ENCODE measurements around the gene GRAMD2B. TPM values are rescaled to one million over a fixed set of nuclear protein-coding genes. Genes with fewer than 3 reads are reported as not detected.
"Not testable (repeated sequence)": the region's sequence is repeated elsewhere in the genome, so short reads cannot be mapped to it uniquely, and the experiment has no call there.

GRAMD2B gene
- total RNA-seq, 1 donor from 2014 or later: 12.3 TPM

GRCh38 chr5:126448720-126449119, 25.5 kb downstream of the GRAMD2B start:
- DNase-seq (ENCODE audit: extremely low read depth, low read depth, low spot score): no peak

- no peak for DNase-seq (ENCODE audit: extremely low read depth, low read depth, low spot score)
Observed at GRCh38 chr5:126449751-126450271, 26.6 kb downstream of the GRAMD2B start.

- no peak for DNase-seq (ENCODE audit: extremely low read depth, low read depth, low spot score)
Observed at GRCh38 chr5:126450346-126450745, 27.1 kb downstream of the GRAMD2B start.

GRCh38 chr5:126450907-126451306, 27.7 kb downstream of the GRAMD2B start:
- DNase-seq (ENCODE audit: extremely low read depth, low read depth, low spot score): no peak

GRCh38 chr5:126452477-126452876, 29.3 kb downstream of the GRAMD2B start:
- DNase-seq (ENCODE audit: extremely low read depth, low read depth, low spot score): no peak

GRCh38 chr5:126454081-126454480, 30.9 kb downstream of the GRAMD2B start:
- no peak for DNase-seq (ENCODE audit: extremely low read depth, low read depth, low spot score)

GRCh38 chr5:126454535-126454934, 31.3 kb downstream of the GRAMD2B start:
- DNase-seq (ENCODE audit: extremely low read depth, low read depth, low spot score): no peak

- DNase-seq (ENCODE audit: extremely low read depth, low read depth, low spot score): no peak
Observed at GRCh38 chr5:126455264-126455663, 32.1 kb downstream of the GRAMD2B start.

- DNase-seq (ENCODE audit: extremely low read depth, low read depth, low spot score): no peak
Observed at GRCh38 chr5:126455728-126456127, 32.5 kb downstream of the GRAMD2B start.

GRCh38 chr5:126456217-126456820, 33.1 kb downstream of the GRAMD2B start:
- DNase-seq (ENCODE audit: extremely low read depth, low read depth, low spot score): no peak

GRCh38 chr5:126460459-126460858, 37.2 kb downstream of the GRAMD2B start:
- no peak for DNase-seq (ENCODE audit: extremely low read depth, low read depth, low spot score)

- DNase-seq (ENCODE audit: extremely low read depth, low read depth, low spot score): no peak
Observed at GRCh38 chr5:126460977-126461376, 37.8 kb downstream of the GRAMD2B start.

GRCh38 chr5:126461838-126462237, 38.6 kb downstream of the GRAMD2B start:
- DNase-seq (ENCODE audit: extremely low read depth, low read depth, low spot score): no peak

GRCh38 chr5:126462239-126463014, 39.2 kb downstream of the GRAMD2B start:
- no peak for DNase-seq (ENCODE audit: extremely low read depth, low read depth, low spot score)

GRCh38 chr5:126464016-126464415, 40.8 kb downstream of the GRAMD2B start:
- no peak for DNase-seq (ENCODE audit: extremely low read depth, low read depth, low spot score)

GRCh38 chr5:126464959-126465358, 41.8 kb downstream of the GRAMD2B start:
- DNase-seq (ENCODE audit: extremely low read depth, low read depth, low spot score): no peak

- no peak for DNase-seq (ENCODE audit: extremely low read depth, low read depth, low spot score)
Observed at GRCh38 chr5:126468091-126468490, 44.9 kb downstream of the GRAMD2B start.

GRCh38 chr5:126469536-126470316, 46.5 kb downstream of the GRAMD2B start:
- no peak for DNase-seq (ENCODE audit: extremely low read depth, low read depth, low spot score)

- not testable (repeated sequence) for DNase-seq (ENCODE audit: extremely low read depth, low read depth, low spot score)
Observed at GRCh38 chr5:126470529-126470928, 47.3 kb downstream of the GRAMD2B start.

GRCh38 chr5:126471247-126471646, 48.0 kb downstream of the GRAMD2B start:
- DNase-seq (ENCODE audit: extremely low read depth, low read depth, low spot score): no peak

GRCh38 chr5:126471875-126472537, 48.8 kb downstream of the GRAMD2B start:
- DNase-seq (ENCODE audit: extremely low read depth, low read depth, low spot score): no peak
